Liver (tissue), 9 donors: ENCODE data around the gene CLEC4E. TPM values are rescaled to one million over a fixed set of nuclear protein-coding genes. Genes with fewer than 3 reads are reported as not detected.

ENCODE experiments used
- DNase-seq: peaks from one replicate; pipeline ENCODE4 v3.0.0-alpha.2; 2017; ENCODE audit warnings: low spot score
- H3K27ac ChIP-seq, 2 donors: one replicate each; pipeline ENCODE4 v1.7.0; 2013; ENCODE audit warnings: inconsistent platforms in 2 of 2, low read length in 2 of 2, control low read depth in 1 of 2, low read depth in 1 of 2, mild to moderate bottlenecking in 1 of 2
- H3K27me3 ChIP-seq, 4 donors: one replicate each; pipeline versions ENCODE4 v1.6.1 to v1.7.0; 2013; ENCODE audit warnings: low read length in 3 of 4, inconsistent platforms in 1 of 4, mild to moderate bottlenecking in 1 of 4, moderate library complexity in 1 of 4; ENCODE audit not compliant: control insufficient read depth in 4 of 4, insufficient read depth in 4 of 4
- H3K36me3 ChIP-seq, 4 donors: one replicate each; pipeline versions ENCODE4 v1.6.1 to v1.7.0; 2013; ENCODE audit warnings: low read length in 3 of 4, mild to moderate bottlenecking in 3 of 4, low read depth in 1 of 4, moderate library complexity in 1 of 4; ENCODE audit not compliant: control insufficient read depth in 4 of 4, insufficient read depth in 3 of 4
- H3K4me1 ChIP-seq, 4 donors: one replicate each; pipeline versions ENCODE4 v1.6.1 to v1.7.0; 2013; ENCODE audit warnings: low read length in 3 of 4, mild to moderate bottlenecking in 3 of 4, moderate library complexity in 1 of 4; ENCODE audit not compliant: control insufficient read depth in 4 of 4, insufficient read depth in 4 of 4
- H3K4me3 ChIP-seq, 3 donors: one replicate each; pipeline versions ENCODE4 v1.6.1 to v1.7.0; 2013; ENCODE audit warnings: low read length in 3 of 3, control low read depth in 1 of 3, low read depth in 1 of 3, mild to moderate bottlenecking in 1 of 3
- H3K9ac ChIP-seq, 2 donors: one replicate each; pipeline ENCODE4 v1.7.0; 2013; ENCODE audit warnings: low read length in 2 of 2, mild to moderate bottlenecking in 2 of 2, moderate library complexity in 2 of 2, control low read depth in 1 of 2, low read depth in 1 of 2
- H3K9me3 ChIP-seq, 4 donors: one replicate each; pipeline versions ENCODE4 v1.6.1 to v1.7.0; 2013; ENCODE audit warnings: low read length in 3 of 4; ENCODE audit not compliant: control insufficient read depth in 4 of 4
- EGR1 ChIP-seq, 2 donors: IDR thresholded peaks; 2 replicates each; pipeline ENCODE4 v1.6.1; 2016 to 2018; ENCODE audit warnings: antibody characterized with exemption in 2 of 2, low read depth in 2 of 2
- FOXA1 ChIP-seq: IDR thresholded peaks from 2 replicates; pipeline ENCODE4 v1.6.1; 2016; ENCODE audit warnings: antibody characterized with exemption
- FOXA2 ChIP-seq: IDR thresholded peaks from 2 replicates; pipeline ENCODE4 v1.6.1; 2016; ENCODE audit warnings: antibody characterized with exemption
- GABPA ChIP-seq, 2 donors: IDR thresholded peaks in 1 of 2; conservative IDR thresholded peaks in 1 of 2; 2 replicates each; pipeline ENCODE4 v1.6.1; 2016; ENCODE audit warnings: antibody characterized with exemption in 2 of 2, mild to moderate bottlenecking in 1 of 2, moderate library complexity in 1 of 2
- HNF4A ChIP-seq, 2 donors: conservative IDR thresholded peaks; 2 replicates each; pipeline ENCODE4 v1.6.1; 2016; ENCODE audit warnings: antibody characterized with exemption in 2 of 2, mild to moderate bottlenecking in 2 of 2
- HNF4G ChIP-seq: IDR thresholded peaks from 2 replicates; pipeline ENCODE4 v1.6.1; 2016; ENCODE audit warnings: antibody characterized with exemption
- JUND ChIP-seq, 2 donors: IDR thresholded peaks; 2 replicates each; pipeline ENCODE4 v1.6.1; 2016; ENCODE audit warnings: antibody characterized with exemption in 2 of 2
- NR2F2 ChIP-seq: IDR thresholded peaks from 2 replicates; pipeline ENCODE4 v1.6.1; 2016; ENCODE audit warnings: antibody characterized with exemption
- RAD21 ChIP-seq, 2 donors: IDR thresholded peaks; 2 replicates each; pipeline ENCODE4 v1.6.1; 2016; ENCODE audit warnings: antibody characterized with exemption in 2 of 2, mild to moderate bottlenecking in 2 of 2
- RXRA ChIP-seq, 2 donors: IDR thresholded peaks; 2 replicates each; pipeline ENCODE4 v1.6.1; 2017 to 2018; ENCODE audit warnings: antibody characterized with exemption in 2 of 2, mild to moderate bottlenecking in 1 of 2
- SP1 ChIP-seq: IDR thresholded peaks from 2 replicates; pipeline ENCODE4 v1.6.1; 2018; ENCODE audit warnings: antibody characterized with exemption, mild to moderate bottlenecking
- TAF1 ChIP-seq: conservative IDR thresholded peaks from 2 replicates; pipeline ENCODE4 v1.6.1; 2016; ENCODE audit warnings: antibody characterized with exemption, mild to moderate bottlenecking
- YY1 ChIP-seq: IDR thresholded peaks from 2 replicates; pipeline ENCODE4 v1.6.1; 2016; ENCODE audit warnings: antibody characterized with exemption, mild to moderate bottlenecking
- WGBS: extraction: QIAGEN DNeasy Blood & Tissue Kit; methylation state at CpG from one replicate; pipeline ENCODE4 v1.1.7; 2013; 5-methylcytosine and 5-hydroxymethylcytosine counted together
- polyA plus RNA-seq, 2 donors: library from polyadenylated mRNA; stranded (reverse) in 1 of 2; unstranded in 1 of 2; fragments of 200-250 nt in 1 of 2; fragments of >200 nt in 1 of 2; fragmentation: Nextera tagmentation in 1 of 2; extraction: Ambion mirVana in 1 of 2; gene quantifications; one replicate each; pipeline versions ENCODE4 v1.2.1 to v1.2.3, GENCODE V29; 2013 to 2015
- total RNA-seq, 2 donors: library from RNA; depleted of rRNA; stranded (reverse); fragments of >200 nt; gene quantifications; one replicate each; pipeline ENCODE4 v1.2.3, GENCODE V29; 2014
- TF ChIP-seq, protein P1 (sequence below): IDR thresholded peaks from 2 replicates; pipeline ENCODE4 v1.6.1; 2016; ENCODE audit warnings: antibody characterized with exemption
- TF ChIP-seq, protein P2 (sequence below): IDR thresholded peaks from 2 replicates; pipeline ENCODE4 v1.6.1; 2016; ENCODE audit warnings: antibody characterized with exemption
- TF ChIP-seq, protein P3 (sequence below): IDR thresholded peaks from 2 replicates; pipeline ENCODE4 v1.6.1; 2016; ENCODE audit warnings: antibody characterized with exemption
- TF ChIP-seq, protein P4 (sequence below): fragments of 150-350 bp; IDR thresholded peaks from 2 replicates; pipeline ENCODE4 v1.5.1; 2017; ENCODE audit warnings: improper control_type of control experiment, low read depth, low read length; ENCODE audit not compliant: missing input control
- TF ChIP-seq, protein P5 (sequence below): IDR thresholded peaks from 2 replicates; pipeline ENCODE4 v1.6.1; 2016; ENCODE audit warnings: antibody characterized with exemption, mild to moderate bottlenecking
- donor health status: healthy.
- donor health status: healthy.
- donor health status: healthy.
- donor health status: healthy.
- donor health status: healthy.

The CLEC4E gene
- total and polyA plus RNA-seq, 4 donors: 0.05 to 2.9 (median 1.7) TPM

DNA sequence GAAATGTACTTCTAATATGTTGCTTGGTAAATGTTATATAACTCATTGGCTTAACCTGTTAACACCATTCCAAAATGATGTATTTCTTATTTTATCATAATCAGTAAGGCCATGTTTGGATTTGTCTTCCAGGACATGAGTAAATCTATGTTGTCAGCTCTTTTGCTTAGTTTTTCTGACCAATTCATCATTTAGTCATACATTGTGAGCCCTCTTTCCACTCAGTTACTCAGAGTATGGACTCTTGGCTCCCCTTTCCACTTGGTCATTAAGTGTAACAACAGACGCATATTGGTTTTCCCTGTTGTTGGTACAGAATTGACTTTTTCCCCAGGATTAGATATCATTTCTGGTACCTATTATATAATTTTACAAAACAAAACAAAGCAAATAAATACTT is 36.4 kb downstream of the CLEC4E start:
- WGBS: 90% methylated on average over 1 of the region's 1 CpG
- TF ChIP-seq EGR1 (IDR thresholded peaks at IDR 0.05; ENCODE audit: low read depth in 2 of 2) (no peak), HNF4A (conservative IDR thresholded peaks at IDR 0.05) (no peak), RAD21 (IDR thresholded peaks at IDR 0.05) (no peak), HNF4G (no peak), SP1 (no peak), GABPA (IDR thresholded peaks at IDR 0.05 in 1 of 2, conservative IDR thresholded peaks at IDR 0.05 in 1 of 2) (no peak), YY1 (no peak), JUND (IDR thresholded peaks at IDR 0.05) (no peak), NR2F2 (no peak), TAF1 (no peak), RXRA (IDR thresholded peaks at IDR 0.05) (no peak), FOXA2 (no peak), FOXA1 (no peak)
- TF ChIP-seq, protein P1, sequence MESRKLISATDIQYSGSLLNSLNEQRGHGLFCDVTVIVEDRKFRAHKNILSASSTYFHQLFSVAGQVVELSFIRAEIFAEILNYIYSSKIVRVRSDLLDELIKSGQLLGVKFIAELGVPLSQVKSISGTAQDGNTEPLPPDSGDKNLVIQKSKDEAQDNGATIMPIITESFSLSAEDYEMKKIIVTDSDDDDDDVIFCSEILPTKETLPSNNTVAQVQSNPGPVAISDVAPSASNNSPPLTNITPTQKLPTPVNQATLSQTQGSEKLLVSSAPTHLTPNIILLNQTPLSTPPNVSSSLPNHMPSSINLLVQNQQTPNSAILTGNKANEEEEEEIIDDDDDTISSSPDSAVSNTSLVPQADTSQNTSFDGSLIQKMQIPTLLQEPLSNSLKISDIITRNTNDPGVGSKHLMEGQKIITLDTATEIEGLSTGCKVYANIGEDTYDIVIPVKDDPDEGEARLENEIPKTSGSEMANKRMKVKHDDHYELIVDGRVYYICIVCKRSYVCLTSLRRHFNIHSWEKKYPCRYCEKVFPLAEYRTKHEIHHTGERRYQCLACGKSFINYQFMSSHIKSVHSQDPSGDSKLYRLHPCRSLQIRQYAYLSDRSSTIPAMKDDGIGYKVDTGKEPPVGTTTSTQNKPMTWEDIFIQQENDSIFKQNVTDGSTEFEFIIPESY: no peak
- TF ChIP-seq, protein P2, sequence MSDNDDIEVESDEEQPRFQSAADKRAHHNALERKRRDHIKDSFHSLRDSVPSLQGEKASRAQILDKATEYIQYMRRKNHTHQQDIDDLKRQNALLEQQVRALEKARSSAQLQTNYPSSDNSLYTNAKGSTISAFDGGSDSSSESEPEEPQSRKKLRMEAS: no peak
- TF ChIP-seq, protein P3, sequence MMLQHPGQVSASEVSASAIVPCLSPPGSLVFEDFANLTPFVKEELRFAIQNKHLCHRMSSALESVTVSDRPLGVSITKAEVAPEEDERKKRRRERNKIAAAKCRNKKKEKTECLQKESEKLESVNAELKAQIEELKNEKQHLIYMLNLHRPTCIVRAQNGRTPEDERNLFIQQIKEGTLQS: no peak
- TF ChIP-seq, protein P4, sequence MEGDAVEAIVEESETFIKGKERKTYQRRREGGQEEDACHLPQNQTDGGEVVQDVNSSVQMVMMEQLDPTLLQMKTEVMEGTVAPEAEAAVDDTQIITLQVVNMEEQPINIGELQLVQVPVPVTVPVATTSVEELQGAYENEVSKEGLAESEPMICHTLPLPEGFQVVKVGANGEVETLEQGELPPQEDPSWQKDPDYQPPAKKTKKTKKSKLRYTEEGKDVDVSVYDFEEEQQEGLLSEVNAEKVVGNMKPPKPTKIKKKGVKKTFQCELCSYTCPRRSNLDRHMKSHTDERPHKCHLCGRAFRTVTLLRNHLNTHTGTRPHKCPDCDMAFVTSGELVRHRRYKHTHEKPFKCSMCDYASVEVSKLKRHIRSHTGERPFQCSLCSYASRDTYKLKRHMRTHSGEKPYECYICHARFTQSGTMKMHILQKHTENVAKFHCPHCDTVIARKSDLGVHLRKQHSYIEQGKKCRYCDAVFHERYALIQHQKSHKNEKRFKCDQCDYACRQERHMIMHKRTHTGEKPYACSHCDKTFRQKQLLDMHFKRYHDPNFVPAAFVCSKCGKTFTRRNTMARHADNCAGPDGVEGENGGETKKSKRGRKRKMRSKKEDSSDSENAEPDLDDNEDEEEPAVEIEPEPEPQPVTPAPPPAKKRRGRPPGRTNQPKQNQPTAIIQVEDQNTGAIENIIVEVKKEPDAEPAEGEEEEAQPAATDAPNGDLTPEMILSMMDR: no peak
- TF ChIP-seq, protein P5, sequence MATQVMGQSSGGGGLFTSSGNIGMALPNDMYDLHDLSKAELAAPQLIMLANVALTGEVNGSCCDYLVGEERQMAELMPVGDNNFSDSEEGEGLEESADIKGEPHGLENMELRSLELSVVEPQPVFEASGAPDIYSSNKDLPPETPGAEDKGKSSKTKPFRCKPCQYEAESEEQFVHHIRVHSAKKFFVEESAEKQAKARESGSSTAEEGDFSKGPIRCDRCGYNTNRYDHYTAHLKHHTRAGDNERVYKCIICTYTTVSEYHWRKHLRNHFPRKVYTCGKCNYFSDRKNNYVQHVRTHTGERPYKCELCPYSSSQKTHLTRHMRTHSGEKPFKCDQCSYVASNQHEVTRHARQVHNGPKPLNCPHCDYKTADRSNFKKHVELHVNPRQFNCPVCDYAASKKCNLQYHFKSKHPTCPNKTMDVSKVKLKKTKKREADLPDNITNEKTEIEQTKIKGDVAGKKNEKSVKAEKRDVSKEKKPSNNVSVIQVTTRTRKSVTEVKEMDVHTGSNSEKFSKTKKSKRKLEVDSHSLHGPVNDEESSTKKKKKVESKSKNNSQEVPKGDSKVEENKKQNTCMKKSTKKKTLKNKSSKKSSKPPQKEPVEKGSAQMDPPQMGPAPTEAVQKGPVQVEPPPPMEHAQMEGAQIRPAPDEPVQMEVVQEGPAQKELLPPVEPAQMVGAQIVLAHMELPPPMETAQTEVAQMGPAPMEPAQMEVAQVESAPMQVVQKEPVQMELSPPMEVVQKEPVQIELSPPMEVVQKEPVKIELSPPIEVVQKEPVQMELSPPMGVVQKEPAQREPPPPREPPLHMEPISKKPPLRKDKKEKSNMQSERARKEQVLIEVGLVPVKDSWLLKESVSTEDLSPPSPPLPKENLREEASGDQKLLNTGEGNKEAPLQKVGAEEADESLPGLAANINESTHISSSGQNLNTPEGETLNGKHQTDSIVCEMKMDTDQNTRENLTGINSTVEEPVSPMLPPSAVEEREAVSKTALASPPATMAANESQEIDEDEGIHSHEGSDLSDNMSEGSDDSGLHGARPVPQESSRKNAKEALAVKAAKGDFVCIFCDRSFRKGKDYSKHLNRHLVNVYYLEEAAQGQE: no peak
- DNase-seq: no peak
- no peaks in the 10 kb centered on the region for H3K27me3 ChIP-seq
- H3K4me3 ChIP-seq: no peak overlapping the region
- H3K27ac ChIP-seq: no peak overlapping the region
- no peaks in the 10 kb centered on the region for H3K36me3 ChIP-seq
- H3K4me1 ChIP-seq: no peaks in the 10 kb centered on the region
- no peak overlapping the region for H3K9ac ChIP-seq
- no peaks in the 10 kb centered on the region for H3K9me3 ChIP-seq

DNA sequence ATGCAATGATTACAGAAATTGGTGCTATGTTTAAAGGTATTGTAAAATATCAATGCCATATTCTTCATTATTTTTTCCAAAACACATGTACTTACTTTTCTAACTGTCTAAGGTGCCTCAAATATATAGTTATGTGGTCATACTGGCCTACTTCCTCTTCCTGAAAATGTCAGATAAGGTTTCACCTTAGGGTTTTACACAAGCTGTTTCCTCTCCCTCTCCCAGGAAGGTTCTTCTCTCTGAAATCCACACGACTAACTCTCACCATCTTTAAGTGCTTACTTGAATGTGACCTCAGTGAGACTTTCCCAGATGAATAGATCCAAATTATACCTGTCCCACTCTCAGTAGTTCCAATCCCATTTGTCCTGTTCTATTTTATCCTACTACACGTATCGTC is 39.0 kb downstream of the CLEC4E start:
- Histone ChIP-seq H3K9me3 (no peaks in the 10 kb centered on the region), H3K27ac (no peak overlapping the region)
- 75% methylated on average over 3 of the region's 3 CpGs for WGBS
- TF ChIP-seq, protein P3: no peak
- TF ChIP-seq HNF4A (conservative IDR thresholded peaks at IDR 0.05): no peak
- TF ChIP-seq FOXA1: no peak
- TF ChIP-seq, protein P1: no peak
- TF ChIP-seq HNF4G: no peak
- TF ChIP-seq EGR1 (IDR thresholded peaks at IDR 0.05; ENCODE audit: low read depth in 2 of 2): no peak
- no peak for TF ChIP-seq GABPA (IDR thresholded peaks at IDR 0.05 in 1 of 2, conservative IDR thresholded peaks at IDR 0.05 in 1 of 2)
- TF ChIP-seq NR2F2: no peak
- TF ChIP-seq JUND (IDR thresholded peaks at IDR 0.05): no peak
- TF ChIP-seq, protein P5: no peak
- no peak for TF ChIP-seq YY1
- no peak for TF ChIP-seq FOXA2
- TF ChIP-seq RAD21 (IDR thresholded peaks at IDR 0.05): no peak

More for the DNA sequence above, 39.0 kb downstream of the CLEC4E start:
- H3K4me1 ChIP-seq: no peaks in the 10 kb centered on the region
- no peaks in the 10 kb centered on the region for H3K36me3 ChIP-seq
- no peak for DNase-seq
- no peak overlapping the region for H3K9ac ChIP-seq
- no peaks in the 10 kb centered on the region for H3K27me3 ChIP-seq
- no peak overlapping the region for H3K4me3 ChIP-seq
